ENCODE results near the gene DMAP1.

Gene DMAP1

GRCh38 chr1:44228218-44228617 is 14.9 kb downstream of the DMAP1 start:
- DNase-seq, result no peak

DNA sequence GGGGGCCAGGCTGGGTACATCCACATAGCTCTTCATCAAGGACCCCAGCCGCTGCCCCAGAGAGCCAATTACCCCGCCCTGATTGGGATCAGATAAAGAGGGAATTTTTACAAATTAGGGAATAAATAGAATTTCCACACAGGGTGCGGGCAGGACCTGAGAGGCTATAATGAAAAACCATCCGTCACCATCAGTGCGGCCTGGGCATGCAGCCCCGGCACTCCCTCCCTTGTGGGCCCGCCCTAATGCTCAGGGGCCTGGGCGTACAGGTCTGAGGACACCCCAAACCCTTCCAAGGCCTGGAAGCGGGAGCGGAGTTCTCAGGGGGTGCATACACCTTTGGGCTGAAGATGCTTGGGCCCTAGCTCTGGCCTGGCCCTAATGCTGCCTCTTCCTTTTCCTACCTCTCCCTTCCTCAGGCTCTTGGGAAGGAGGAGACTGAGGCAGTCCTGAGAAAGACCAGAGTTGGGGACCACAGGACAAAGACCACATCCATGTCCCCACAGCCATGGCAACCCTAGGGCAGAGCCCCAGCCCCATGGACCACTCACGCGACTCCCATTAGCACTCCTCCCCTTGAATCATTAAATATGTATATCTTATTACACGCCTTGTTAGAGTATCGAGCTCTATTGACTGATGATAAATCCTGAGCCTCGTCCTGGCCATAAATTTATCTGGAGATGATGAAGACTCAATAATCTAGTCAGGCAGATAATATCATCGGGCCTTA is 16.3 kb downstream of the DMAP1 start:
- no peak for DNase-seq

DNA sequence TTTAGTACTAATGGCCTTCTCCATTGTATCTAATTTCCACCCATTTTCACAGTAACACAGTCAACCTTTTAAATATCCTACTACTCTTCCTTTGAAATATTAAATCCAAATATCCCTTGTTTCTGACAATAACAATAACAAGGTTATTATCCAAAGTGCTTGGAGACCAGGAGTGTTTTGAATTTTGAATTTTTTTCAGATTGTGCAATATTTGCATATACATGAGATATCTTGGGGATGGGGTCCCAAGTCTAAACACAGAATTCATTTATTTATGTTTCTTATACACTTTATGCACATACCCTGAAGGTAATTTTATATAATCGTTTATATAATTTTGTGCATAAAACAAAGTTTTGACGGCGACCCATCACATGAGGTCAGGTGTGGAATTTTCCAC is 17.5 kb downstream of the DMAP1 start:
- no peak for DNase-seq

GRCh38 chr1:44233593-44233992 is 20.3 kb downstream of the DMAP1 start:
- no peak for DNase-seq

DNA sequence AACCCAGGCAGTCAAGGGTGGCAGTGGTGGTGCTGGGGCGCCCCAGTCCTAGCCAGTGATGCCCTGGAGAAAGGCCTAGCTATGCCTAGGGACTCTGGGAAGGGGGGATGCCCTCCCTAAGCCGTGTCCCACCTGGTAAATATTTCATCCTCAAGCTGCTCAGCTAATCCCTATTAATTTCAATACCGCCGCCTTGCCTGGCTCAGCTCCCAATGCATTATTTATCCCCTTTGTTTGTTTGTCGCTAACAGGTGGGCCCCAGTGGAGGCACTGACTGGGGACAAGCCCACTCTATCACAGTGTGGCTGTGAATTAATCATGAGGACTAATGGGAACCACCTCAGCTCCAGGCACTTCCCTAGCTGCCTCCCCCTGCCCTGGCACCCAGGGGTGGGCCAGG is 22.5 kb downstream of the DMAP1 start:
- DNase-seq, result peak; percentile 53

- DNase-seq, result no peak
These were observed 23.4 kb downstream of the DMAP1 start for GRCh38 chr1:44236490-44237272.

- DNase-seq, result peak; percentile 88
These were observed 24.6 kb downstream of the DMAP1 start for GRCh38 chr1:44237721-44238457.

- no peak for DNase-seq
These were observed 25.4 kb downstream of the DMAP1 start for GRCh38 chr1:44238660-44239059.

DNA sequence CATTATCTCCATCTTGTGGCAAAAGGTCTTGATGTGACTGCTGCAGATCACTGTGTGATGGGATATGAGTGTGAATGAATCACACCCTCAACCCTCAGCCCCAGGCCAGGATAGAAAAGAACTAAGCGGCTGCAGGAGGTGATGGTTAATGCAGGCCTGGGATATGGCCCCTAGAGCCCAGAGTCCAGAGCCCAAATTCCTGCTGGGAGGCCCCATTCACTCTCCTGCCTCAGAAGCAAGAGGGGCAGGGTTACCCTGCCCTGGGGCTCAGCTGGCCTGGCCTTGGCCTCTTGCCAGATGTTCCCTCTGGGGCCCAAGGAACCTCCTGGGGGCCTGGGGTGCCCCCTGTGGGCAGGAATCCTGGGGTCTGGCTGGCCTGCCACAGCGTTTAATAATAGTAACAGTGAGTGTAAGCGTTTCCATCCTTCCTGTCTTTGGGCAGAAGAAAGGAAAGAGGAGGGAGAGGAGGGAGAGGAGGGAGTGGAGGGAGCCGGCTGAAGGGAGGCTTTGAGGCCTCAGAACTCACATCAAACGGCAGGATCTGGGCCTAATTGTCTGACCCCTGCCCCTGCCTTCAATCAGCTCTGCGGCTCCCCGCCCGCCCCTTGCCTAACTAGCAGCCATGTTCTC is 26.2 kb downstream of the DMAP1 start:
- peak; percentile 76 for DNase-seq

- DNase-seq, result no peak
These were observed 26.7 kb downstream of the DMAP1 start for GRCh38 chr1:44239961-44240371.

- DNase-seq, result peak; percentile 54
These were observed 27.8 kb downstream of the DMAP1 start for GRCh38 chr1:44240802-44241671.

GRCh38 chr1:44242746-44243145 is 29.5 kb downstream of the DMAP1 start:
- peak; percentile 61 for DNase-seq

DNA sequence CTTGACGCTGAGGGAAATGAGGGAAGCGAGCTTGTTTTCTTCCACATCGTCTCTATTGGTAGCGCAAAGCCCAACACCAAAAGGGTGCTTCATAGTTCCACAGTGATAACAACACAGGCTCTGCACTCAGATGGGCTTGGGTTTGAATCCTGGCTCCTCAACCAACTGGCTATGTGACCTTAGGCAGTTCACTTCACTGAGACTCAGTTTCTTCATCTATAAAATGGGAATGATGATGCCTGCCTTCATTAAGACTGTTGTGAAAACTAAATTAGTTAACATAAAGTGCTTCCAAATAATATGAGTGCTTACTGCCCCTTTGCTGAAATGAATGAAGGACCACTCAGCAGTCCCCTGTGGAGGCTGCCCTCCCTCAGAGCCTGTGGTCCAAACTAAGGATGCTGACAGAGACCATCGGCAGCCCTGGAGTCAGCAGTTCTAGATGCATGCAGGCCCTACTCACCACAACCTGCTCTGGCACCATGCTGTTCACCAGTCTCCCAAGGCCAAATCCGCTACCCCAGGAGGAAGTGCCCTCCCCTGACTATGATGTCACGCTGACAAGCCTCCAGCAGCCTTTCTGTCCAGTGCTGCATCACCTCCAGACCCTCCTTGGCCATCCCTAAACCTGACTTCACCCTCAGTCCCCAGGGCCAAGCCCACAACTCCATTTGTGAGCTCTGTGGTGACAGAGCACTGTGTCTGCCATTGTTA is 30.7 kb downstream of the DMAP1 start:
- DNase-seq, result no peak

GRCh38 chr1:44244986-44245385 is 31.7 kb downstream of the DMAP1 start:
- DNase-seq, result peak; percentile 47

- no peak for DNase-seq
These were observed 33.5 kb downstream of the DMAP1 start for GRCh38 chr1:44246806-44247205.

- peak; percentile 56 for DNase-seq
These were observed 36.3 kb downstream of the DMAP1 start for GRCh38 chr1:44249543-44249942.

GRCh38 chr1:44250068-44250781 is 37.0 kb downstream of the DMAP1 start:
- DNase-seq, result peak; percentile 55

DNA sequence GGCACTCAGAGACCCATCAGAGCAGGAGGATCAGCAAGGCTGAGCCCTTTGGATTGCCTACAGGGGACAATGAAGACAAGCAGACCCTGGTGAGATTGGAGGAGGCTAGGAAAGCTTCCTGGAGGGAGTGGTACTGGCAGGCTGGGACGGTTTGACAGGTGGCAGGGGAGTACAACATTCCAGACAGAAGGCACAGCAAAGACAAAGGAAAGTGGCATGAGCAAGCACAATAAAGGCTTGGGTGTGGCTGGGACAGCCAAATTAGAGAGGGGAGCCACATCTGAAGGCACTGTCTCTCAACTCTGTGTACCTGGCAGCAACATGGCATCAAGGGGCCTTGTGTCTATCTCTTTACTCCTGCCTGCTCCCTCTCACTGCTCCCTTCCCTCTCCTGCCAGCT is 38.2 kb downstream of the DMAP1 start:
- no peak for DNase-seq

- peak; percentile 44 for DNase-seq
These were observed 38.9 kb downstream of the DMAP1 start for GRCh38 chr1:44251989-44252671.

GRCh38 chr1:44254392-44254910 is 41.2 kb downstream of the DMAP1 start:
- DNase-seq, result no peak
